ENCODE results near the gene STPG3.
A peak's percentile ranks its signal among the peaks of the same experiment; 100 is the strongest.
"Not testable (repeated sequence)": the region's sequence is repeated elsewhere in the genome, so short reads cannot be mapped to it uniquely, and the experiment has no call there.

Gene STPG3

DNA sequence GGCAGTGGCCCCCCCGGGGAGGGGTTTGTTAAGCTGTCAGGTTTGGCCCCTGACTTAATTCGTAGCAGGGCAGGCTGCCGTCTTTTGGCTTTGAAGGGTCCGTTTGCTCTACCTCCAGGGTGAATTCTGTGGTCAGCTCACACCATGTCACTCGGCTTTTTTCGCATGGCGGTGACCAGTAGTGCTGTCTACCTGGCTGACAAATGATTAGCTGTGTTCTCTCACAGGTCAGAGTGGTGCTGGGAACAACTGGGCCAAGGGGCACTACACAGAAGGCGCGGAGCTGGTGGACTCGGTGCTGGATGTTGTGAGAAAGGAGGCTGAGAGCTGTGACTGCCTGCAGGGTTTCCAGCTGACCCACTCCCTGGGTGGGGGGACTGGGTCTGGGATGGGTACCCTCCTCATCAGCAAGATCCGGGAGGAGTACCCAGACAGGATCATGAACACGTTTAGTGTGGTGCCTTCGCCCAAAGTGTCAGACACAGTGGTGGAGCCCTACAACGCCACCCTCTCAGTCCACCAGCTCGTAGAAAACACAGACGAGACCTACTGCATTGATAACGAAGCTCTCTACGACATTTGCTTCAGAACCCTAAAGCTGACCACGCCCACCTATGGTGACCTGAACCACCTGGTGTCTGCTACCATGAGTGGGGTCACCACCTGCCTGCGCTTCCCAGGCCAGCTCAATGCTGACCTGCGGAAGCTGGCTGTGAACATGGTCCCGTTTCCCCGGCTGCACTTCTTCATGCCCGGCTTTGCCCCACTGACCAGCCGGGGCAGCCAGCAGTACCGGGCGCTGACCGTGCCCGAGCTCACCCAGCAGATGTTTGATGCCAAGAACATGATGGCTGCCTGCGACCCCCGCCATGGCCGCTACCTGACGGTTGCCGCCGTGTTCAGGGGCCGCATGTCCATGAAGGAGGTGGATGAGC, 8.6 kb upstream of the STPG3 start:
- in situ Hi-C loops (cut with HindIII; ENCODE audit: low pct_ligation_motif_present, low sequenced_read_pairs), result no loop called here

DNA sequence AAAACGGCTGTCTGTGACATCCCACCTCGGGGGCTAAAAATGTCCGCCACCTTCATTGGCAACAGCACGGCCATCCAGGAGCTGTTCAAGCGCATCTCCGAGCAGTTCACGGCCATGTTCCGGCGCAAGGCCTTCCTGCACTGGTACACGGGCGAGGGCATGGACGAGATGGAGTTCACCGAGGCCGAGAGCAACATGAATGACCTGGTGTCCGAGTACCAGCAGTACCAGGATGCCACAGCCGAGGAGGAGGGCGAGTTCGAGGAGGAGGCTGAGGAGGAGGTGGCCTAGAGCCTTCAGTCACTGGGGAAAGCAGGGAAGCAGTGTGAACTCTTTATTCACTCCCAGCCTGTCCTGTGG, 7.8 kb upstream of the STPG3 start:
- H3K27ac ChIP-seq; in situ Hi-C loops (cut with HindIII; ENCODE audit: low pct_ligation_motif_present, low sequenced_read_pairs); H3K27me3 ChIP-seq (replicated peaks); DNase-seq; H3K4me3 ChIP-seq (ENCODE audit: low read depth, low read length): not testable (repeated sequence)
- H3K36me3 ChIP-seq (replicated peaks), result peaks cover 25% of the 10 kb centered on the region

More for the DNA sequence above, 8.6 kb upstream of the STPG3 start:
- Histone ChIP-seq H3K4me3 (ENCODE audit: low read depth, low read length) (peak overlapping the region; percentile 86), H3K36me3 (replicated peaks) (peaks cover 25% of the 10 kb centered on the region), H3K27ac (peak overlapping the region; percentile 55), H3K27me3 (replicated peaks) (no peaks in the 10 kb centered on the region)
- DNase-seq, result no peak
- TF ChIP-seq CTCF (IDR thresholded peaks at IDR 0.05; ENCODE audit: low read depth, low read length, missing control alignments), result no peak

DNA sequence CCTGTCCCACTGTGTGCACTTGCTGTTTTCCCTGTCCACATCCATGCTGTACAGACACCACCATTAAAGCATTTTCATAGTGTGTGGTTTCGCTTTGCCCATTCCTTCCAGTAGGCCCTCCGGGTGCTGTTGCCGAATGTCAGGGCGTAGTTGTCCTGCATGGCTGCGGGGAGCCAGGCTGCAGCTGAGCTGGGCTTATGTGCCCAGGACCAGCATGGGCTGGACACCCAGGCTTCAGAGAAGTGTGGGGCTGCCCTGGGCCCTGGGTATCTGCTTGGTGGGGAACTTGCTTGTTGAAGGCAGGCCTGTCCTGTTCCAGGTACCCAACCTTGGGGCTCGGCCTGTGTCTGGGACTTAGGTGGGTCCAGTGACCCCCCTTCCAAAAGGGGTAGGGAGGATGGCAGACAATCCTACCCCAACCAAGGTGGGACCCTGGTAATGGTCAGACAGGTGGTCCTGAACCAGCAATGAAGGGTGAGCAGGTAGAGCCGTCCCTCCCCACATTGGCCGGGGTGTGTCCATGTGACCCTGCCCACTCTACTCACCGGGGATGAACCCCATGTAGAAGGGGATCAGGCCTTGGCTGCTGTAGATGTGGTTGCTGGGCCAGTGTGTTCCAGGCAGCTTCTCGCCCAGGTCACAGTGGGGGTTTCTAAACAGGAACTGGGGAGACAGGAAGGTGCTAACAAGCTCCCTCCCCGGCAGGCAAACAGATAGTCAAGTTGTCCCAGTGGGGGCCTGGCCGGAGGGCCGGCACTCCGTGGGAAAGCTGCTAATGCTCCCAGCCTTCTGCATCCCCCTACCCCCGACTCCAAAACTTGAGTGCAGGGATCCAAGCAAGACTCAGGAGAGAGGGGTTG, 7.2 kb upstream of the STPG3 start:
- Histone ChIP-seq H3K27me3 (replicated peaks) (no peaks in the 10 kb centered on the region), H3K27ac (no peak overlapping the region), H3K4me3 (ENCODE audit: low read depth, low read length) (no peak overlapping the region), H3K36me3 (replicated peaks) (peaks cover 25% of the 10 kb centered on the region)
- no peak for DNase-seq
- TF ChIP-seq CTCF (IDR thresholded peaks at IDR 0.05; ENCODE audit: low read depth, low read length, missing control alignments), result no peak
- in situ Hi-C loops (cut with HindIII; ENCODE audit: low pct_ligation_motif_present, low sequenced_read_pairs), result no loop called here

GRCh38 chr9:137244486-137245449, 6.3 kb upstream of the STPG3 start:
- TF ChIP-seq CTCF (IDR thresholded peaks at IDR 0.05; ENCODE audit: low read depth, low read length, missing control alignments), result peak; percentile 9
- DNase-seq, result no peak
- H3K27me3 ChIP-seq (replicated peaks), result no peaks in the 10 kb centered on the region
- H3K36me3 ChIP-seq (replicated peaks), result peaks cover 25% of the 10 kb centered on the region
- H3K27ac ChIP-seq, result no peak overlapping the region
- no peak overlapping the region for H3K4me3 ChIP-seq (ENCODE audit: low read depth, low read length)
- in situ Hi-C loops (cut with HindIII; ENCODE audit: low pct_ligation_motif_present, low sequenced_read_pairs), result no loop called here

DNA sequence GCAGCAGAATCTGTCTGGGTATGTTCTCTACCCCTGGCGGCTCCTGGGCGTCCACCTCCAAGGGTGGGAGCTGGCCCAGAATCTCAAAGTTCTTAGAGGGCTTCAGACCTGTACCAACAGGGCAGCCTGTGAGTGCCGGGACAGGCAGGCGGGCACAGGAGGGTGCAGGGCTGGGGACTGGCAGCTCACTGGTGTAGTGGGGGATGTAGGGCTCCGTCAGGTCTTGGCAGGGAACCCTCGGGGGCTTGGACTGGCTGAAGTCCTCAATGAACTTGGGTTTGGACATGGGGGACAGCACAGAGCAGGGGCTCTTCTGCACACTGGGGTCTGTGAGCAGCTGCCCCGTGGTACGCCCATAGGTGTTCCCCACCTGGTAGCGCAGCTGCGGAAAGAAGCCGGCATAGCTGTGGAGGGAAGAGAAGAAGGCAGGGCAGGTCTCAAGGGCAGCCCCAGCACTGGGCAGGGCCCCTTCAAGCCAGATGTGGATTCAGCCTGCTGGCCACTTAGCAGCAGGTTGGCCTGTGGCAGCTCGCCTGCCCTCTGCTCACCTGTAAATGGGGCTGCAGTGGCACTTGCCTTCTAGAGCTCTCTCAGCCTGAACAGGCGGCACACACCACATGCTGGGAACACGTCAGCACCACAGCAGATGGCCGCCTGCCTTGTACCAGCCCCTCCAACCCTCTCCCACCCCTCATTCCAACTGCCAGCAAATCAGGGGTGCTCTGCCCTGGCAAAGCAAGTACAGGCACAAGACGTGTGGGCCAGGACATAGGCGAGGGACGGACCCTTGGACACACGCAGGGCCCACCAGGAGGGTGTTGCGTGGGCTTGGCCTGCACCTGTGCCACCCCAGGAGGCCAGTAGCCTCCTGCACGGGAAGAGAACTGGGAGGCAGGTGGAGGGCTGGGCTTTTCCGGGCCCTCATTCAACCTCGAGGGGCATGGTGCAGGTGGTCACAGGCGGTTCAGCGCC, 5.3 kb upstream of the STPG3 start:
- in situ Hi-C loops (cut with HindIII; ENCODE audit: low pct_ligation_motif_present, low sequenced_read_pairs), result no loop called here
- no peak for DNase-seq
- H3K27me3 ChIP-seq (replicated peaks), result no peaks in the 10 kb centered on the region
- TF ChIP-seq CTCF (IDR thresholded peaks at IDR 0.05; ENCODE audit: low read depth, low read length, missing control alignments), result no peak
- no peak overlapping the region for H3K4me3 ChIP-seq (ENCODE audit: low read depth, low read length)
- H3K36me3 ChIP-seq (replicated peaks), result peaks cover 25% of the 10 kb centered on the region
- H3K27ac ChIP-seq, result no peak overlapping the region

Measured in brain microvascular endothelial cell (primary cell).